ENCODE data around the gene ART3. TPM values are rescaled to one million over a fixed set of nuclear protein-coding genes. Genes with fewer than 3 reads are reported as not detected.

The ART3 gene
- polyA plus RNA-seq, 3 donors = not detected

GRCh38 chr4:76074993-76075600 lies 588 bp downstream of the ART3 start:
- Histone ChIP-seq H3K4me3 (replicated peaks in 1 of 3; ENCODE audit: low read depth in 2 of 3, low read length in 3 of 3) (no peak overlapping the region), H3K4me1 (ENCODE audit: control insufficient read depth in 1 of 2, insufficient read depth in 2 of 2, low read length in 2 of 2) (peaks cover 0 to 3% of the 10 kb centered on the region in 2 donors), H2AFZ (ENCODE audit: insufficient read depth, low read depth, low read length, poor library complexity, severe bottlenecking) (no peak overlapping the region), H3K9me3 (replicated peaks in 1 of 2; ENCODE audit: control insufficient read depth in 1 of 2, insufficient read depth in 1 of 2, low read length in 2 of 2) (no peaks in the 10 kb centered on the region), H3K27ac (ENCODE audit: low read depth in 1 of 2, low read length in 2 of 2) (no peak overlapping the region), H3K9ac (ENCODE audit: insufficient read depth, low read length, poor library complexity, severe bottlenecking) (no peak overlapping the region), H3K27me3 (ENCODE audit: control insufficient read depth in 2 of 2, insufficient read depth in 2 of 2, low read length in 2 of 2) (no peaks in the 10 kb centered on the region), H3K36me3 (replicated peaks in 1 of 2; ENCODE audit: control insufficient read depth in 1 of 2, insufficient read depth in 2 of 2, low read length in 2 of 2) (no peaks in the 10 kb centered on the region), H3K4me2 (replicated peaks; ENCODE audit: extremely low read depth, low read length, poor library complexity, severe bottlenecking) (no peak overlapping the region), H4K20me1 (ENCODE audit: insufficient read depth, low read length) (no peaks in the 10 kb centered on the region), H3K79me2 (ENCODE audit: insufficient read depth, low read length) (no peaks in the 10 kb centered on the region)
- WGBS (ENCODE audit: insufficient coverage) = no CpG with 5 or more reads among the region's 4 CpGs
- no peak for DNase-seq
- Mint-ChIP-seq H3K36me3 (no peaks in the 10 kb centered on the region), H3K4me3 (no peak overlapping the region), H3K27ac (no peak overlapping the region), H3K4me1 (peaks cover 8% of the 10 kb centered on the region), H3K27me3 (ENCODE audit: low read depth in 3 of 3) (peaks cover 1 to 7% (median 6%) of the 10 kb centered on the region in 3 donors), H3K9me3 (peaks cover 0 to 2% (median 0%) of the 10 kb centered on the region in 7 donors)
- intact Hi-C loops (cut with micrococcal nuclease) = no loop called here
- no peak for TF ChIP-seq CTCF (IDR thresholded peaks at IDR 0.05)

- Histone ChIP-seq H3K9ac (ENCODE audit: insufficient read depth, low read length, poor library complexity, severe bottlenecking) (no peak overlapping the region), H3K36me3 (replicated peaks in 1 of 2; ENCODE audit: control insufficient read depth in 1 of 2, insufficient read depth in 2 of 2, low read length in 2 of 2) (no peaks in the 10 kb centered on the region), H3K27ac (ENCODE audit: low read depth in 1 of 2, low read length in 2 of 2) (no peak overlapping the region), H3K79me2 (ENCODE audit: insufficient read depth, low read length) (no peaks in the 10 kb centered on the region), H3K4me3 (replicated peaks in 1 of 3; ENCODE audit: low read depth in 2 of 3, low read length in 3 of 3) (no peak overlapping the region), H3K4me1 (ENCODE audit: control insufficient read depth in 1 of 2, insufficient read depth in 2 of 2, low read length in 2 of 2) (peaks cover 0 to 3% of the 10 kb centered on the region in 2 donors), H3K4me2 (replicated peaks; ENCODE audit: extremely low read depth, low read length, poor library complexity, severe bottlenecking) (no peak overlapping the region), H3K9me3 (replicated peaks in 1 of 2; ENCODE audit: control insufficient read depth in 1 of 2, insufficient read depth in 1 of 2, low read length in 2 of 2) (no peaks in the 10 kb centered on the region), H3K27me3 (ENCODE audit: control insufficient read depth in 2 of 2, insufficient read depth in 2 of 2, low read length in 2 of 2) (no peaks in the 10 kb centered on the region), H2AFZ (ENCODE audit: insufficient read depth, low read depth, low read length, poor library complexity, severe bottlenecking) (no peak overlapping the region), H4K20me1 (ENCODE audit: insufficient read depth, low read length) (no peaks in the 10 kb centered on the region)
- WGBS (ENCODE audit: insufficient coverage) = 100% methylated on average over 1 of the region's 4 CpGs
- H3K36me3 Mint-ChIP-seq = no peaks in the 10 kb centered on the region
- H3K9me3 Mint-ChIP-seq = peaks cover 0 to 2% (median 0%) of the 10 kb centered on the region in 7 donors
- no peak overlapping the region for H3K27ac Mint-ChIP-seq
- no peak for TF ChIP-seq CTCF (IDR thresholded peaks at IDR 0.05)
- H3K27me3 Mint-ChIP-seq (ENCODE audit: low read depth in 3 of 3) = peaks cover 1 to 8% (median 7%) of the 10 kb centered on the region in 3 donors
- no peak for DNase-seq
- no peak overlapping the region for H3K4me3 Mint-ChIP-seq
- H3K4me1 Mint-ChIP-seq = peaks cover 8% of the 10 kb centered on the region
- intact Hi-C loops (cut with micrococcal nuclease) = no loop called here
Observed at GRCh38 chr4:76078033-76078613, 3.6 kb downstream of the ART3 start.
